Measurements from ENCODE around the gene EEA1. TPM values are rescaled to one million over a fixed set of nuclear protein-coding genes. Genes with fewer than 3 reads are reported as not detected.

The EEA1 gene
- polyA plus RNA-seq, 1 donor from 2014 or later, result 5.6 TPM

- no peak overlapping the region for H3K4me2 ChIP-seq (ENCODE audit: low read length)
- no peaks in the 10 kb centered on the region for H3K27me3 ChIP-seq (ENCODE audit: insufficient read depth, low read depth, low read length)
- H2AFZ ChIP-seq (ENCODE audit: low read depth, low read length), result no peak overlapping the region
- H3K36me3 ChIP-seq (ENCODE audit: insufficient read depth, low read length), result no peaks in the 10 kb centered on the region
- H4K20me1 ChIP-seq (ENCODE audit: insufficient read depth), result no peaks in the 10 kb centered on the region
- no peak overlapping the region for H3K27ac ChIP-seq (ENCODE audit: low read length)
- H3K4me3 ChIP-seq (ENCODE audit: low read length), result no peak overlapping the region
- H3K79me2 ChIP-seq (replicated peaks; ENCODE audit: insufficient read depth, low read length), result no peaks in the 10 kb centered on the region
- no peaks in the 10 kb centered on the region for H3K9me3 ChIP-seq (ENCODE audit: low read length)
- TF ChIP-seq MXI1 (conservative IDR thresholded peaks at IDR 0.05; ENCODE audit: poor library complexity, severe bottlenecking) (no peak), EP300 (conservative IDR thresholded peaks at IDR 0.05; ENCODE audit: poor library complexity, severe bottlenecking) (no peak), TAF1 (IDR thresholded peaks at IDR 0.05; ENCODE audit: low read depth) (no peak), CTCF (IDR thresholded peaks at IDR 0.05; ENCODE audit: poor library complexity, severe bottlenecking) (no peak), RAD21 (conservative IDR thresholded peaks at IDR 0.05) (no peak), EZH2 (IDR thresholded peaks at IDR 0.05; ENCODE audit: borderline replicate concordance, insufficient read depth, low read length, poor library complexity, severe bottlenecking) (no peak), REST (IDR thresholded peaks at IDR 0.05; ENCODE audit: borderline replicate concordance) (no peak), POLR2AphosphoS5 (IDR thresholded peaks at IDR 0.05) (no peak), SMC3 (conservative IDR thresholded peaks at IDR 0.05; ENCODE audit: poor library complexity) (no peak)
- H3K9ac ChIP-seq (ENCODE audit: low read length), result no peak overlapping the region
- no peaks in the 10 kb centered on the region for H3F3A ChIP-seq (ENCODE audit: insufficient read depth, low read length, poor library complexity, severe bottlenecking)
- no peaks in the 10 kb centered on the region for H3K9me2 ChIP-seq (ENCODE audit: insufficient read depth, low read length)
Measured at GRCh38 chr12:92945659-92946220, 16.6 kb upstream of the EEA1 start.

- no peak for TF ChIP-seq EZH2 (IDR thresholded peaks at IDR 0.05; ENCODE audit: borderline replicate concordance, insufficient read depth, low read length, poor library complexity, severe bottlenecking)
- Histone ChIP-seq H3K9me3 (ENCODE audit: low read length) (no peaks in the 10 kb centered on the region), H3K9ac (ENCODE audit: low read length) (no peak overlapping the region), H3F3A (ENCODE audit: insufficient read depth, low read length, poor library complexity, severe bottlenecking) (no peaks in the 10 kb centered on the region), H4K20me1 (ENCODE audit: insufficient read depth) (no peaks in the 10 kb centered on the region), H3K79me2 (replicated peaks; ENCODE audit: insufficient read depth, low read length) (no peaks in the 10 kb centered on the region), H3K36me3 (ENCODE audit: insufficient read depth, low read length) (no peaks in the 10 kb centered on the region), H3K27ac (ENCODE audit: low read length) (no peak overlapping the region), H3K27me3 (ENCODE audit: insufficient read depth, low read depth, low read length) (no peaks in the 10 kb centered on the region), H3K9me2 (ENCODE audit: insufficient read depth, low read length) (no peaks in the 10 kb centered on the region), H2AFZ (ENCODE audit: low read depth, low read length) (no peak overlapping the region), H3K4me3 (ENCODE audit: low read length) (no peak overlapping the region), H3K4me2 (ENCODE audit: low read length) (no peak overlapping the region)
Measured at GRCh38 chr12:92943482-92944250, 14.6 kb upstream of the EEA1 start.

Measured in neural cell (in vitro differentiated cells).